CD4-positive, alpha-beta T cell (primary cell): ENCODE results near the gene SNRPD3. TPM values are rescaled to one million over a fixed set of nuclear protein-coding genes. Genes with fewer than 3 reads are reported as not detected.

Source experiments
- ATAC-seq: fragments of 200-7000 bp; cut with Tn5 transposase; one replicate; pipeline ENCODE4 v1.10.0; 2022; ENCODE audit warnings: mild to moderate bottlenecking; ENCODE audit not compliant: poor library complexity
- CTCF ChIA-PET: fragments of 350-600 bp; sonication (Branson Sonifier 250); formaldehyde crosslinking; loops from one replicate; lab custom pipeline; 2021; ENCODE audit warnings: antibody characterized with exemption, inconsistent platforms; lab: Charles Lee
- POLR2A ChIA-PET: fragments of 350-600 bp; sonication (Branson Sonifier 250); formaldehyde crosslinking; loops from one replicate; lab custom pipeline; 2021; ENCODE audit warnings: antibody characterized with exemption, inconsistent platforms; lab: Charles Lee
- DNase-seq, 14 experiments: peaks; one replicate each; pipeline ENCODE4 v3.0.0-alpha.2; 2013 to 2020; ENCODE audit warnings: mixed read lengths in 2 of 14
- H3K27ac ChIP-seq, 2 donors: one replicate each; pipeline versions ENCODE4 v1.5.1 to v1.7.0; 2013; ENCODE audit warnings: low read length in 2 of 2, low read depth in 1 of 2, mild to moderate bottlenecking in 1 of 2
- H3K27me3 ChIP-seq, 2 experiments: 1 replicate in 1 of 2; 2 replicates in 1 of 2; pipeline versions ENCODE4 v1.6.1 to v1.7.0; 2013; ENCODE audit warnings: low read length in 2 of 2, control low read depth in 1 of 2, mild to moderate bottlenecking in 1 of 2, moderate library complexity in 1 of 2; ENCODE audit not compliant: insufficient read depth in 2 of 2, control insufficient read depth in 1 of 2
- H3K36me3 ChIP-seq: one replicate; pipeline ENCODE4 v1.6.1; 2013; ENCODE audit warnings: low read length, control low read depth; ENCODE audit not compliant: insufficient read depth
- H3K4me1 ChIP-seq: one replicate; pipeline ENCODE4 v1.6.1; 2013; ENCODE audit warnings: low read length, control low read depth; ENCODE audit not compliant: insufficient read depth
- H3K4me3 ChIP-seq: one replicate; pipeline ENCODE4 v1.5.1; 2013; ENCODE audit warnings: mild to moderate bottlenecking, low read length, moderate library complexity
- H3K9me3 ChIP-seq, 2 experiments: 1 replicate in 1 of 2; 2 replicates in 1 of 2; pipeline versions ENCODE4 v1.6.1 to v1.7.0; 2013; ENCODE audit warnings: low read length in 2 of 2, mild to moderate bottlenecking in 2 of 2, control low read depth in 1 of 2, moderate library complexity in 1 of 2; ENCODE audit not compliant: control insufficient read depth in 1 of 2, insufficient read depth in 1 of 2
- H3K27ac Mint-ChIP-seq: one replicate; pipeline ENCODE4 v1.8.0; 2020; ENCODE audit warnings: mixed read lengths
- H3K27me3 Mint-ChIP-seq: one replicate; pipeline ENCODE4 v1.8.0; 2021; ENCODE audit warnings: mixed read lengths
- H3K36me3 Mint-ChIP-seq: one replicate; pipeline ENCODE4 v1.8.0; 2021; ENCODE audit warnings: low read depth, mixed read lengths
- H3K4me1 Mint-ChIP-seq: one replicate; pipeline ENCODE4 v1.8.0; 2021; ENCODE audit warnings: low read depth, mixed read lengths
- H3K4me3 Mint-ChIP-seq: one replicate; pipeline ENCODE4 v1.8.0; 2020; ENCODE audit warnings: mild to moderate bottlenecking, mixed read lengths
- H3K9me3 Mint-ChIP-seq: one replicate; pipeline ENCODE4 v1.8.0; 2020; ENCODE audit warnings: mixed read lengths
- intact Hi-C, 2 experiments: fragments of 100-400 bp; cut with DNase I in 1 of 2; cut with micrococcal nuclease in 1 of 2; formaldehyde crosslinking; loops; one replicate each; pipeline versions ENCODE4 v1.15.1 to v1.9.0; 2023 to 2025; cut with DNase I, micrococcal nuclease
- total RNA-seq, 174 experiments: library from RNA in 2 of 174; stranded (reverse) in 2 of 174; gene quantifications; one replicate each; pipeline ENCODE4 v1.2.3 and lab custom pipeline; 2021 to 2026
- TF ChIP-seq, protein P1 (sequence below): fragments of 200-600 bp; IDR thresholded peaks from one replicate; pipeline ENCODE4 v1.8.0; 2022; ENCODE audit warnings: antibody characterized with exemption, mild to moderate bottlenecking

The SNRPD3 gene
- total RNA-seq, 2 experiments from 2014 or later, result 31.0 to 31.5 TPM

DNA sequence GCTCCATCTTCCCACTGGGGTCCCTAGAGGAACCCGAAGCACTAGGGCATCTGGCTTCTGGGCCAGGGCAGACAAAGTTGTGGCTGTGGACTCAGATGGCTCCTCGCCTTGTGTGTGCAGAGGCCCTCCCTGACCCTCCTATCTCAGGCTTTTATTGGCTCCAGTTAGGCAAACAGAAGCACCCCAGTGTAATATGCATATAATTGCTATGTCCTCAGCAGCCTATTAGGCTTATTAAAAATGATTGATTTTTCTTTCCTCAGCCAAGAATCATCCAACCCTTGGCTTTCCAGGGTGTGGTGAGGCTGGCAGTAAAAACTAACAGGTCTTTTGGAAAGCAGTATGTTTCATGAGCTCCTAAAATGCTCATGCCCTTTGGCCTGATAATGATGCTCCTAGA lies 38.4 kb upstream of the SNRPD3 start:
- CTCF ChIA-PET, result interaction anchor here (1.1 kb wide), 1 partner anchor 15 kb away, joined by 3 read pairs; no protein-coding TSS in a partner anchor
- H3K27ac ChIP-seq, result no peak overlapping the region
- no peaks in the 10 kb centered on the region for H3K9me3 Mint-ChIP-seq
- no peaks in the 10 kb centered on the region for H3K4me1 Mint-ChIP-seq
- H3K27me3 Mint-ChIP-seq, result no peaks in the 10 kb centered on the region
- DNase-seq, result no peak
- no peak overlapping the region for H3K4me3 ChIP-seq
- no peaks in the 10 kb centered on the region for H3K9me3 ChIP-seq
- TF ChIP-seq, protein P1, sequence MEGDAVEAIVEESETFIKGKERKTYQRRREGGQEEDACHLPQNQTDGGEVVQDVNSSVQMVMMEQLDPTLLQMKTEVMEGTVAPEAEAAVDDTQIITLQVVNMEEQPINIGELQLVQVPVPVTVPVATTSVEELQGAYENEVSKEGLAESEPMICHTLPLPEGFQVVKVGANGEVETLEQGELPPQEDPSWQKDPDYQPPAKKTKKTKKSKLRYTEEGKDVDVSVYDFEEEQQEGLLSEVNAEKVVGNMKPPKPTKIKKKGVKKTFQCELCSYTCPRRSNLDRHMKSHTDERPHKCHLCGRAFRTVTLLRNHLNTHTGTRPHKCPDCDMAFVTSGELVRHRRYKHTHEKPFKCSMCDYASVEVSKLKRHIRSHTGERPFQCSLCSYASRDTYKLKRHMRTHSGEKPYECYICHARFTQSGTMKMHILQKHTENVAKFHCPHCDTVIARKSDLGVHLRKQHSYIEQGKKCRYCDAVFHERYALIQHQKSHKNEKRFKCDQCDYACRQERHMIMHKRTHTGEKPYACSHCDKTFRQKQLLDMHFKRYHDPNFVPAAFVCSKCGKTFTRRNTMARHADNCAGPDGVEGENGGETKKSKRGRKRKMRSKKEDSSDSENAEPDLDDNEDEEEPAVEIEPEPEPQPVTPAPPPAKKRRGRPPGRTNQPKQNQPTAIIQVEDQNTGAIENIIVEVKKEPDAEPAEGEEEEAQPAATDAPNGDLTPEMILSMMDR, result no peak
- no peak overlapping the region for H3K4me3 Mint-ChIP-seq
- peaks cover 6% of the 10 kb centered on the region for H3K4me1 ChIP-seq
- no peaks in the 10 kb centered on the region for H3K36me3 ChIP-seq
- no peak overlapping the region for H3K27ac Mint-ChIP-seq
- intact Hi-C loops, result no loop called here
- POLR2A ChIA-PET, result interaction anchor here (0.6 kb wide), 1 partner anchor 174 kb away, joined by 5 read pairs; no protein-coding TSS in a partner anchor
- H3K36me3 Mint-ChIP-seq, result no peaks in the 10 kb centered on the region
- H3K27me3 ChIP-seq, result peaks cover 0 to 4% of the 10 kb centered on the region in 2 experiments
- no peak for ATAC-seq

DNA sequence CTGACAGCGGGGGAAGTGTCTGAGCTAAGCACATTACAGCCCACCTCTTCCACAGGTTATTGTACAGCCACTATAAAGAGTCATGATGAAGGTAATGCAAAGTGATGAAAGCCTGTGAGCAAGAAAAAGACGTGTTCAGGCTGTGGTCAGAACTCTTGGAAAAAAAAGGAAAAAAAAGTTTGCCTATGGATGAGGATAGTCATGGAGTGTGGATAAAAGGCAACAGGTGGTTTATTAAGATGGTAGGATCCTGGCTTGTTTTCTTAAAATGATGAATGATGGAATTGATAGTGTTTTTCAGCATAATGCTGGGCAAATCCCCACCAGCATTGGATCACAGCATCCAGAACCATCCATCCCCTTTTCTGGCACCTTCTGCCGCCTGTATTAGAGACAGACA lies 37.6 kb upstream of the SNRPD3 start:
- CTCF ChIA-PET, result interaction anchor here (1.1 kb wide), 1 partner anchor 15 kb away, joined by 3 read pairs; no protein-coding TSS in a partner anchor
- ATAC-seq (no peak), DNase-seq (no peak)
- Mint-ChIP-seq H3K9me3 (no peaks in the 10 kb centered on the region), H3K36me3 (no peaks in the 10 kb centered on the region), H3K27ac (no peak overlapping the region), H3K27me3 (no peaks in the 10 kb centered on the region), H3K4me3 (no peak overlapping the region), H3K4me1 (no peaks in the 10 kb centered on the region)
- Histone ChIP-seq H3K4me3 (no peak overlapping the region), H3K27ac (no peak overlapping the region), H3K27me3 (peaks cover 0 to 4% of the 10 kb centered on the region in 2 experiments), H3K4me1 (peaks cover 6% of the 10 kb centered on the region), H3K36me3 (no peaks in the 10 kb centered on the region), H3K9me3 (no peaks in the 10 kb centered on the region)
- intact Hi-C loops, result no loop called here
- POLR2A ChIA-PET, result no interaction called here
- TF ChIP-seq, protein P1, result no peak

DNA sequence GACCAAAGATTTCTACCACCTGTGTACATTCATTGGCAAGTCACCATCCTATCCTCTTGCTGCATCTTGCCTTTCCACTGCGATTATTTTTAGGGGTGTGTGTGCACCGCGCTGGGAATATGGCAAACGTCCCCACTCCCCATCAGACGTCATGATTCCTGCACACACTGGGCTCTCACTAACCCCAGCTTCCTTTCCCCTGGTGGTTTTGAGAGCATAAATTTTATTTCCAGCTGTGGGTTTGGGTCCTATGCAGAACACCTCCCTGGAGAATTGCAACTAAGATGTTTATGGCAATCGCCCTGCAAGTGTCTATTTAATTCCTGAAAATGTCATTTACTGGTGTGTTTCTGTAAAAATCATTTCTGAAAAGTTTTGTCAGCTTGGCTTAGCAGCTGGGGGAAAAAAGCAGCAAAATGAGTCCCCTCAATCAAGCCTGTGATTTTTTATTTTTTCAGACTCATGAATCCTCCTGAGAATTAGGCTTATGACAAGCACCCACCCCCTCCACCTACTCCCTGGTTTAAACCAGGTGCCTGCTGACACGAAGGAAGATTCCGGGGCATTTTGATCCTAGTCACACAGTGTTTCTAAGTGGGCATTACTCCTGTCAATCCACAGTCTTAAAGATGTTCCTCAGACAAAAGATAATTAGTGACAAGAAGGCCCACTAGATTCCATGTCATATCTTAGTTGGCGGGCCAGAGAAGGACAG lies 36.9 kb upstream of the SNRPD3 start:
- Mint-ChIP-seq H3K36me3 (no peaks in the 10 kb centered on the region), H3K4me1 (no peaks in the 10 kb centered on the region), H3K27ac (no peak overlapping the region), H3K4me3 (no peak overlapping the region), H3K27me3 (no peaks in the 10 kb centered on the region), H3K9me3 (no peaks in the 10 kb centered on the region)
- DNase-seq (no peak), ATAC-seq (no peak)
- Histone ChIP-seq H3K36me3 (no peaks in the 10 kb centered on the region), H3K27ac (no peak overlapping the region), H3K4me1 (peaks cover 6% of the 10 kb centered on the region), H3K4me3 (no peak overlapping the region), H3K27me3 (peaks cover 0 to 4% of the 10 kb centered on the region in 2 experiments), H3K9me3 (no peaks in the 10 kb centered on the region)
- intact Hi-C loops, result no loop called here
- TF ChIP-seq, protein P1, result no peak
- ChIA-PET CTCF (no interaction called here), POLR2A (no interaction called here)
